Gastrocnemius medialis (tissue), 4 donors: ENCODE measurements around the gene MON1A. TPM values are rescaled to one million over a fixed set of nuclear protein-coding genes. Genes with fewer than 3 reads are reported as not detected.
"Not testable (repeated sequence)": the region's sequence is repeated elsewhere in the genome, so short reads cannot be mapped to it uniquely, and the experiment has no call there.

ENCODE experiments used
- ATAC-seq, 2 donors: fragments of 150-250 bp; one replicate each; pipeline ENCODE4 v1.9.1; 2016
- DNase-seq, 2 donors: peaks; one replicate each; pipeline ENCODE4 v3.0.0-alpha.2; 2019
- H3K27ac ChIP-seq, 4 donors: fragments of 200-600 bp; sonication (generic); 1 replicate in 1 of 4; 2 replicates in 3 of 4; pipeline ENCODE4 v1.5.1; 2016 to 2018; ENCODE audit warnings: mild to moderate bottlenecking in 2 of 4, moderate library complexity in 1 of 4
- H3K27me3 ChIP-seq, 3 donors: fragments of 200-600 bp; sonication (generic) in 2 of 3; 1 replicate in 1 of 3; 2 replicates in 2 of 3; pipeline versions ENCODE4 v1.5.1 to v1.6.0; 2016 to 2019; ENCODE audit warnings: mild to moderate bottlenecking in 1 of 3, moderate library complexity in 1 of 3
- H3K36me3 ChIP-seq, 2 donors: fragments of 200-600 bp; sonication (generic) in 1 of 2; one replicate each; pipeline ENCODE4 v1.5.1; 2017 to 2018
- H3K4me1 ChIP-seq, 2 donors: fragments of 200-600 bp; sonication (generic) in 1 of 2; one replicate each; pipeline ENCODE4 v1.5.1; 2016 to 2017; ENCODE audit warnings: mild to moderate bottlenecking in 2 of 2
- H3K4me3 ChIP-seq, 4 donors: fragments of 200-600 bp; sonication (generic) in 3 of 4; 1 replicate in 1 of 4; 2 replicates in 3 of 4; pipeline ENCODE4 v1.5.1; 2016 to 2019; ENCODE audit warnings: mild to moderate bottlenecking in 2 of 4
- H3K9me3 ChIP-seq, 3 donors: fragments of 200-600 bp; sonication (generic) in 2 of 3; 1 replicate in 1 of 3; 2 replicates in 2 of 3; pipeline ENCODE4 v1.5.1; 2016 to 2019
- CTCF ChIP-seq, 5 experiments: fragments of 450-650 bp in 3 of 5; fragments of 200-600 bp in 2 of 5; sonication (generic) in 2 of 5; IDR thresholded peaks in 4 of 5; conservative IDR thresholded peaks in 1 of 5; 1 replicate in 4 of 5; 2 replicates in 1 of 5; pipeline ENCODE4 v1.5.1; 2016 to 2019; ENCODE audit warnings: antibody characterized with exemption in 5 of 5, mild to moderate bottlenecking in 3 of 5, moderate library complexity in 3 of 5
- POLR2A ChIP-seq, 2 donors: fragments of 450-650 bp; IDR thresholded peaks; one replicate each; pipeline ENCODE4 v1.6.1; 2017; ENCODE audit warnings: antibody characterized with exemption in 2 of 2, mild to moderate bottlenecking in 2 of 2, moderate library complexity in 2 of 2
- in situ Hi-C, 4 donors: fragments of 200-750 bp; cut with MboI; loops; one replicate each; pipeline versions ENCODE4 v1.15.0 to v1.8.0; 2017; ENCODE audit warnings: low sequenced_read_pairs in 4 of 4
- intact Hi-C: fragments of 100-400 bp; cut with DNase I; formaldehyde crosslinking; loops from one replicate; pipeline ENCODE4 v1.15.1; 2023; ENCODE audit warnings: low total_unique reads
- total RNA-seq, 4 donors: library from RNA; depleted of rRNA; stranded (reverse); fragments of >200 nt; gene quantifications; one replicate each; pipeline versions ENCODE4 v1.1.0 to v1.2.3, GENCODE V29; 2016

The MON1A gene
- total RNA-seq, 4 donors from 2014 or later = 13.9 to 41.9 (median 23.9) TPM

GRCh38 chr3:49908373-49909199, 21.0 kb downstream of the MON1A start:
- no peak overlapping the region for H3K4me3 ChIP-seq
- TF ChIP-seq POLR2A (IDR thresholded peaks at IDR 0.05) (no peak), CTCF (IDR thresholded peaks at IDR 0.05 in 4 of 5, conservative IDR thresholded peaks at IDR 0.05 in 1 of 5) (no peak)
- peaks cover 0 to 37% of the 10 kb centered on the region in 2 donors for H3K36me3 ChIP-seq
- H3K27me3 ChIP-seq = no peaks in the 10 kb centered on the region
- intact Hi-C loops = loop anchor here (5.0 to 10.0 kb wide), 2 partner anchors 64 to 206 kb away; no protein-coding TSS in a partner anchor
- ATAC-seq (no peak), DNase-seq (no peak)
- no peak overlapping the region for H3K27ac ChIP-seq
- peaks cover 4 to 9% of the 10 kb centered on the region in 2 donors for H3K4me1 ChIP-seq
- no peaks in the 10 kb centered on the region for H3K9me3 ChIP-seq
- in situ Hi-C loops = no loop called here

GRCh38 chr3:49906073-49906743, 23.4 kb downstream of the MON1A start:
- no peaks in the 10 kb centered on the region for H3K9me3 ChIP-seq
- H3K4me1 ChIP-seq = peaks cover 4 to 10% of the 10 kb centered on the region in 2 donors
- DNase-seq (no peak), ATAC-seq (peak in 1 of 2 donors; percentile 40)
- peak overlapping the region; percentile 18 to 59 (median 31) for H3K27ac ChIP-seq
- H3K36me3 ChIP-seq = peaks cover 0 to 18% of the 10 kb centered on the region in 2 donors
- TF ChIP-seq CTCF (IDR thresholded peaks at IDR 0.05 in 4 of 5, conservative IDR thresholded peaks at IDR 0.05 in 1 of 5) (peak; percentile 31 to 66 (median 55)), POLR2A (IDR thresholded peaks at IDR 0.05) (no peak)
- no peaks in the 10 kb centered on the region for H3K27me3 ChIP-seq
- intact Hi-C loops (loop anchor here (5.0 to 10.0 kb wide), 2 partner anchors 61 to 204 kb away; no protein-coding TSS in a partner anchor), in situ Hi-C loops (no loop called here)
- H3K4me3 ChIP-seq = peak overlapping the region in 3 of 4 donors; percentile 23 to 50 (median 34)

- ATAC-seq, H3K27ac ChIP-seq, in situ Hi-C loops, H3K9me3 ChIP-seq, H3K4me3 ChIP-seq, H3K27me3 ChIP-seq, H3K36me3 ChIP-seq, DNase-seq: not testable (repeated sequence)
- H3K4me1 ChIP-seq = peaks cover 4 to 16% of the 10 kb centered on the region in 2 donors
- intact Hi-C loops = loop anchor here (5.0 to 10.0 kb wide), 2 partner anchors 60 to 102 kb away; partner anchors contain the start of gene INKA1
Observed at GRCh38 chr3:49904448-49904847, 25.2 kb downstream of the MON1A start.

- Histone ChIP-seq H3K9me3 (no peaks in the 10 kb centered on the region), H3K4me1 (peaks cover 4 to 16% of the 10 kb centered on the region in 2 donors), H3K27ac (peak within 1 kb of the TSS in 3 of 4 donors; percentile 6 to 43 (median 25)), H3K4me3 (peak within 1 kb of the TSS; percentile 37 to 49 (median 42)), H3K36me3 (no peaks in the 10 kb centered on the region), H3K27me3 (no peaks in the 10 kb centered on the region)
- no peak for TF ChIP-seq CTCF (IDR thresholded peaks at IDR 0.05 in 4 of 5, conservative IDR thresholded peaks at IDR 0.05 in 1 of 5)
- no peak for TF ChIP-seq POLR2A (IDR thresholded peaks at IDR 0.05)
- DNase-seq (peak; percentile 14 to 39), ATAC-seq (no peak)
- intact Hi-C loops = loop anchor here (5.0 to 10.0 kb wide), 2 partner anchors 59 to 101 kb away; partner anchors contain the start of gene INKA1
- in situ Hi-C loops = no loop called here
Observed at GRCh38 chr3:49903451-49904424, 25.9 kb downstream of the MON1A start, which contains the start of gene MST1R. TSS of gene MST1R (minus strand) at chr3:49903873. CDS start at chr3:49903609, 264 bp downstream.
